Activated CD8-positive, alpha-beta memory T cell treated with anti-CD3 and anti-CD28 coated beads, Interleukin-2, amount 10 ng/mL, durations not matched to agents 7 days and 5 days (primary cell): ENCODE data around the gene CUL9. TPM values are rescaled to one million over a fixed set of nuclear protein-coding genes. Genes with fewer than 3 reads are reported as not detected.

ENCODE experiments used
- ATAC-seq: fragments of 150-1000 bp; cut with Tn5 transposase; one replicate; pipeline ENCODE4 v1.10.0; 2021; ENCODE audit warnings: moderate library complexity
- CTCF ChIA-PET: fragments of 350-600 bp; sonication (Branson Sonifier 250); formaldehyde crosslinking; loops from one replicate; lab custom pipeline; 2021; ENCODE audit warnings: antibody characterized with exemption; lab: Charles Lee
- DNase-seq: peaks from one replicate; pipeline ENCODE4 v3.0.0-alpha.2; 2020
- H3K27ac Mint-ChIP-seq: one replicate; pipeline ENCODE4 v1.8.0; 2021; ENCODE audit warnings: mild to moderate bottlenecking, mixed read lengths
- H3K27me3 Mint-ChIP-seq: one replicate; pipeline ENCODE4 v1.8.0; 2021; ENCODE audit warnings: mixed read lengths
- H3K36me3 Mint-ChIP-seq: one replicate; pipeline ENCODE4 v1.8.0; 2021; ENCODE audit warnings: mild to moderate bottlenecking, mixed read lengths
- H3K4me1 Mint-ChIP-seq: one replicate; pipeline ENCODE4 v1.8.0; 2021; ENCODE audit warnings: mixed read lengths
- H3K4me3 Mint-ChIP-seq: one replicate; pipeline ENCODE4 v1.8.0; 2021; ENCODE audit warnings: mild to moderate bottlenecking, moderate library complexity, mixed read lengths
- H3K9me3 Mint-ChIP-seq: one replicate; pipeline ENCODE4 v1.8.0; 2022; ENCODE audit warnings: low read depth, mixed read lengths
- total RNA-seq, 2 experiments: library from RNA; stranded (reverse); gene quantifications; one replicate each; pipeline ENCODE4 v1.2.3, GENCODE V29; 2021

CUL9 gene
- total RNA-seq, 2 experiments from 2014 or later, result 49.9 to 71.3 TPM

GRCh38 chr6:43248101-43248500 is 66.1 kb downstream of the CUL9 start:
- Mint-ChIP-seq H3K27ac (no peak overlapping the region), H3K4me1 (peaks cover 25% of the 10 kb centered on the region)
- ATAC-seq, result no peak

DNA sequence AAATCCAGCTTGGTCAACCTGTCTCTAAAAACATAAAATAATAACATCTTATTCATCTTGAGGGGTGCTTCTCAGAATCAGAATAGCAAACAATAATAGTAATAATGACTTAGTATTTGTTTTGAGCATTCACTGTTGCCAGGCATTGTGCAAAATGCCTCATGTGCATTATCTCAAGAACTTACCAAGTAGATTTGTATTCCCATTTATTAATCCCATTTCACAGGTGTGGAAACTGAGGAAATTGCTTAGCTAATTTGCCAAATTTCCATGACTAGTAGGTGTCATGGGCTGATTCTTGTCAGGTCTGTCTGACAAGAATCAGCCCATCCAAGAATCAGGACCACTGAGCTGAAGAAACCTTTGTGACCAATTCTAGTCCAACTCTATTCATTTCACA is 66.8 kb downstream of the CUL9 start:
- Mint-ChIP-seq H3K4me3 (no peak overlapping the region), H3K27ac (no peak overlapping the region), H3K9me3 (no peaks in the 10 kb centered on the region), H3K4me1 (peaks cover 25% of the 10 kb centered on the region), H3K36me3 (no peaks in the 10 kb centered on the region), H3K27me3 (peaks cover 19% of the 10 kb centered on the region)
- CTCF ChIA-PET, result interaction anchor here (1.3 to 4.6 kb wide), 2 partner anchors 9 to 20 kb away, joined by 5 to 27 read pairs; partner anchors contain the start of gene DNPH1
- DNase-seq (no peak), ATAC-seq (no peak)

More at GRCh38 chr6:43248101-43248500, 66.1 kb downstream of the CUL9 start:
- no peaks in the 10 kb centered on the region for H3K9me3 Mint-ChIP-seq
- CTCF ChIA-PET, result interaction anchor here (1.3 to 4.6 kb wide), 2 partner anchors 10 to 19 kb away, joined by 5 to 27 read pairs; partner anchors contain the start of gene DNPH1
- H3K4me3 Mint-ChIP-seq, result peak overlapping the region; percentile 74
- H3K27me3 Mint-ChIP-seq, result peaks cover 19% of the 10 kb centered on the region
- H3K36me3 Mint-ChIP-seq, result no peaks in the 10 kb centered on the region
- no peak for DNase-seq

GRCh38 chr6:43250992-43251373 is 69.0 kb downstream of the CUL9 start:
- no peak for ATAC-seq
- Mint-ChIP-seq H3K27ac (no peak overlapping the region), H3K36me3 (no peaks in the 10 kb centered on the region), H3K4me1 (peaks cover 27% of the 10 kb centered on the region), H3K9me3 (no peaks in the 10 kb centered on the region), H3K4me3 (no peak overlapping the region), H3K27me3 (peaks cover 19% of the 10 kb centered on the region)
- CTCF ChIA-PET, result interaction anchor here (0.6 kb wide), 1 partner anchor 12 kb away, joined by 3 read pairs; no protein-coding TSS in a partner anchor
- DNase-seq, result no peak

DNA sequence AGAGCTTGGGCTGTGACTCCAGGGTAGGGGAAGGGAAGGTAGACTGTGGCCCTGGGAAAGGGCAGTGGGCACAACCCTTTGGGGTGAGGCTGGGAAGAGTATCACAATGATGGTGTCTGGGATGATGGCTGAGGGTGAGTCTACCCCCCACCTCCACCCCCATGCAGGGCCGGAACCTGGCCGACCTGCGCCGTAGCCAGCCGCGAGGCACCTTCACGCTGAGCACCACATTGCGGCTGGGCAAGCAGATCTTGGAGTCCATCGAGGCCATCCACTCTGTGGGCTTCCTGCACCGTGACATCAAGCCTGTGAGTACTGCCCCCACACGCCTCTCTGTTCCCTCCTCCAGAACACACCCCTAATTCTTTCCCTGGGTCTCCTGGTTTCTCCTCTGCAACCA is 71.4 kb downstream of the CUL9 start:
- CTCF ChIA-PET, result interaction anchor here (0.8 to 1.3 kb wide), 3 partner anchors 9 to 242 kb away, joined by 3 read pairs; partner anchors contain the start of gene DNPH1
- Mint-ChIP-seq H3K9me3 (no peaks in the 10 kb centered on the region), H3K4me3 (no peak overlapping the region), H3K27me3 (peaks cover 18% of the 10 kb centered on the region), H3K27ac (no peak overlapping the region), H3K4me1 (peaks cover 19% of the 10 kb centered on the region), H3K36me3 (no peaks in the 10 kb centered on the region)
- DNase-seq (no peak), ATAC-seq (no peak)

DNA sequence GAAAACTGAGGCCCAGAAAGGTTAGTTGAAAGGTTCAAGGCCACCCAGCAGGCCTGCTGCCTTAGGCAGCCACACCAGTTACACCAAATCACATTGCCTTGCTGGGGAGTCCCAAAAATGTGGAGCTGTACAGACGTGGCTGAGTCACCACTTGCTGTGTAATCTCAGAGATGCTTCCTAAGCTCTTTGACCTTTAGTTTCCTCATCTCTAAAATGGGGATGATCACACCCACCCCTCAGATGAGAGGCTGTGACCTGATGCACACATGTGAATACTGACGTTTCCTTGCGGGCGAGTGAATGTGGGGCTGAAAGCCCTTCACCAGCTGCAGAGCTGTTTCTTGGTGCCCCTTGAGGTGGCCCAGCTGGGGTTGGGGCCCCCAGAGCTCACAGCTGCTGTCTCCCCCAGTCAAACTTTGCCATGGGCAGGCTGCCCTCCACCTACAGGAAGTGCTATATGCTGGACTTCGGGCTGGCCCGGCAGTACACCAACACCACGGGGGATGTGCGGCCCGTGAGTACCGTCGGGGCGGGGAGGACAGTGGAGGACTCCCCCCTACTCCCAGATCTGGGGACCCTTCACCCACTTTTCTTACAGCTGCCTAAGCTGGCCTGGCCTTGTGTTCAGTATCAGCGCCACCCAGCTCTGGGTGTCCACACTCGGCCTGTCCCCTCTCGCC is 72.3 kb downstream of the CUL9 start:
- H3K36me3 Mint-ChIP-seq, result no peaks in the 10 kb centered on the region
- DNase-seq, result no peak
- H3K27ac Mint-ChIP-seq, result no peak overlapping the region

GRCh38 chr6:43254846-43255245 is 72.8 kb downstream of the CUL9 start:
- peaks cover 19% of the 10 kb centered on the region for H3K4me1 Mint-ChIP-seq
- CTCF ChIA-PET, result interaction anchor here (0.9 to 1.3 kb wide), 3 partner anchors 8 to 172 kb away, joined by 3 to 5 read pairs (median 3); partner anchors contain the start of genes ABCC10 and DNPH1
- H3K27me3 Mint-ChIP-seq, result peaks cover 18% of the 10 kb centered on the region
- no peaks in the 10 kb centered on the region for H3K9me3 Mint-ChIP-seq
- no peaks in the 10 kb centered on the region for H3K36me3 Mint-ChIP-seq
- no peak overlapping the region for H3K27ac Mint-ChIP-seq
- DNase-seq (no peak), ATAC-seq (no peak)
- H3K4me3 Mint-ChIP-seq, result no peak overlapping the region

More for the DNA sequence above, 72.3 kb downstream of the CUL9 start:
- CTCF ChIA-PET, result interaction anchor here (0.9 to 1.3 kb wide), 2 partner anchors 9 to 173 kb away, joined by 3 to 5 read pairs; partner anchors contain the start of gene ABCC10
- no peak for ATAC-seq
- Mint-ChIP-seq H3K4me3 (no peak overlapping the region), H3K27me3 (peaks cover 18% of the 10 kb centered on the region), H3K4me1 (peaks cover 19% of the 10 kb centered on the region), H3K9me3 (no peaks in the 10 kb centered on the region)

DNA sequence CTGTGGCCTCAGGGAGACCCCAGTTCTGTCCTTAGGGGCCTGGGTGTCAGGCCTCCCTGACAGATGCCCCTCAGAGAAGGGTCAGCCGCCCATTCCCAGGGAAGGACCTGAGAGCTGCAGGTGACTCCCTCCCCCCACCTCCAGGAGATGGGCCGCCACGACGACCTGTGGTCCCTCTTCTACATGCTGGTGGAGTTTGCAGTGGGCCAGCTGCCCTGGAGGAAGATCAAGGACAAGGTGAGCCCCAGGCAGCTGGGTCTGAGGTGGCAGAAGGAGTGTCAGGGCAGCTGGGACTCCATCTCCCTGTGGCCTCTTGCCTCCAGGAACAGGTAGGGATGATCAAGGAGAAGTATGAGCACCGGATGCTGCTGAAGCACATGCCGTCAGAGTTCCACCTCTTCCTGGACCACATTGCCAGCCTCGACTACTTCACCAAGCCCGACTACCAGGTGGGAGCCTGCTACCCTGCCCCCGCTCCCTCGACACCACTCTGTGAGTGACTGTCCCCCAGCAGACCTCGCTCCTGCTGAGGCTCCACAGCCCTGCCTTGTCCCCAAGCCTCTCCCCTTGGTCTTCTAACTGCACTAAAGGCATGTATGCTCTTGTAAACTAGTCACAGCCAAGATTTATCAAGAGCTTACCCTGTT is 73.5 kb downstream of the CUL9 start:
- H3K9me3 Mint-ChIP-seq, result no peaks in the 10 kb centered on the region
- peaks cover 16% of the 10 kb centered on the region for H3K27me3 Mint-ChIP-seq
- ATAC-seq (no peak), DNase-seq (no peak)
- H3K27ac Mint-ChIP-seq, result no peak overlapping the region
- no peaks in the 10 kb centered on the region for H3K36me3 Mint-ChIP-seq
- CTCF ChIA-PET, result interaction anchor here (1.2 kb wide), 1 partner anchor 26 kb away, joined by 3 read pairs; the partner anchor contains the start of gene DNPH1
- H3K4me3 Mint-ChIP-seq, result no peak overlapping the region
- H3K4me1 Mint-ChIP-seq, result peaks cover 18% of the 10 kb centered on the region

DNA sequence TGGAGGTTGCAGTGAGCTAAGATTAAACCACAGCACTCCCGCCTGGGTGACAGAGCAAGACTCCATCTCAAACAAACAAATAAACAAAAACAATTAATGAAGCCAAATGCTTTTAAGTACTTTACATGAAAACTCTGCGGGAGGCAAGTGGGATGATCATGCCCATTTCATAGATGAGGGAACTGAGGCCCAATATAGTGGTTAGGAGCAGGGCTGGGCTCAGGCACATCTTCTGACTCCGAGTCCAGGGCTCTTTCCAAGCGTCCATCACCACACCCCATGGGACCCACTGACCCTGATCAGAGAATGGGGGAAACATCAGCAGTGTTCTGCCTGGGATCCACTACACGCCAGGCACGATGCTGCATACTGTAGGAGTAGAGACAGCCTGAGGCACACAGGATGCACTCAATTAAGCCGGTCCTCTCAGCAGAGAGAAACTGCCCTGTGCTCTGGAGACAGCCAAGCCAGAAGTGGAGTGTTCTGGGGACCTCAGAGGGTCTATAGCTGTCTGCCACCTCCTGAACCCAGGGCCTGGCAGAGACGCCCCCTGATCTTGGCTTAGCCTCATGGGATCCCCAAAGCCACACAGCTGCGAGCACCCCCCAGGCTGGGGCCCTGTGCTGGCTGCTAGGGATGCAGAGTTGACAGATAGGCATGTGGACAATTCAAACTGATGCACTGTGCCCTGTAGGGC is 74.8 kb downstream of the CUL9 start:
- Mint-ChIP-seq H3K36me3 (no peaks in the 10 kb centered on the region), H3K4me3 (no peak overlapping the region), H3K27me3 (peaks cover 3% of the 10 kb centered on the region), H3K9me3 (no peaks in the 10 kb centered on the region), H3K4me1 (peaks cover 7% of the 10 kb centered on the region), H3K27ac (no peak overlapping the region)
- DNase-seq (no peak), ATAC-seq (no peak)
- CTCF ChIA-PET, result interaction anchor here (1.3 kb wide), 1 partner anchor 27 kb away, joined by 6 read pairs; the partner anchor contains the start of gene DNPH1

- ATAC-seq, result no peak
- Mint-ChIP-seq H3K36me3 (no peaks in the 10 kb centered on the region), H3K27me3 (no peaks in the 10 kb centered on the region), H3K4me3 (no peak overlapping the region), H3K27ac (no peak overlapping the region), H3K4me1 (peaks cover 7% of the 10 kb centered on the region), H3K9me3 (no peaks in the 10 kb centered on the region)
- CTCF ChIA-PET, result interaction anchor here (1.3 to 1.4 kb wide), 2 partner anchors 10 to 28 kb away, joined by 5 to 6 read pairs; partner anchors contain the start of gene DNPH1
- no peak for DNase-seq
Measured at GRCh38 chr6:43257367-43258145, 75.6 kb downstream of the CUL9 start.

DNA sequence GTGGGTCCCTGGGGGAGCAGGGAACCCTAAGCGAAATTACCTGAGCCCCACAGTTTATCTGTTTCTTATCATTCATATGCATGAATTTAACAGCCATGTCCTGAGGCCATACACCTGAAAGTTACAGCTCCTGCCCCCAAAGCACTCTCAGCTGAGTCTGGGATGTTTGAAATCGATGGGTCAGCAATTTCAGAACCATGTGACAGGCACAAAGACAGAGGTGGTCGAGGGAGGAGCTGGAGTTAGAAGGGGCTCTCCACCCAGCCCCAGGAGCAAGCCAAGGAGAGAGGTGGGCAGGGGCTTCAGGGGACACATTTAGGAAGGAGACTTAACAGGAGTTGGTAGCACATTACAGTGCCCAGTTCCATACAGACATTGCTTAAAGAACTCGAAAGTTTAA is 76.2 kb downstream of the CUL9 start:
- H3K4me1 Mint-ChIP-seq, result peaks cover 7% of the 10 kb centered on the region
- H3K9me3 Mint-ChIP-seq, result no peaks in the 10 kb centered on the region
- DNase-seq, result no peak
- H3K4me3 Mint-ChIP-seq, result no peak overlapping the region
- H3K27ac Mint-ChIP-seq, result no peak overlapping the region
- no peaks in the 10 kb centered on the region for H3K36me3 Mint-ChIP-seq
- CTCF ChIA-PET, result interaction anchor here (1.4 kb wide), 1 partner anchor 10 kb away, joined by 5 read pairs; no protein-coding TSS in a partner anchor
- no peak for ATAC-seq
- H3K27me3 Mint-ChIP-seq, result no peaks in the 10 kb centered on the region

DNA sequence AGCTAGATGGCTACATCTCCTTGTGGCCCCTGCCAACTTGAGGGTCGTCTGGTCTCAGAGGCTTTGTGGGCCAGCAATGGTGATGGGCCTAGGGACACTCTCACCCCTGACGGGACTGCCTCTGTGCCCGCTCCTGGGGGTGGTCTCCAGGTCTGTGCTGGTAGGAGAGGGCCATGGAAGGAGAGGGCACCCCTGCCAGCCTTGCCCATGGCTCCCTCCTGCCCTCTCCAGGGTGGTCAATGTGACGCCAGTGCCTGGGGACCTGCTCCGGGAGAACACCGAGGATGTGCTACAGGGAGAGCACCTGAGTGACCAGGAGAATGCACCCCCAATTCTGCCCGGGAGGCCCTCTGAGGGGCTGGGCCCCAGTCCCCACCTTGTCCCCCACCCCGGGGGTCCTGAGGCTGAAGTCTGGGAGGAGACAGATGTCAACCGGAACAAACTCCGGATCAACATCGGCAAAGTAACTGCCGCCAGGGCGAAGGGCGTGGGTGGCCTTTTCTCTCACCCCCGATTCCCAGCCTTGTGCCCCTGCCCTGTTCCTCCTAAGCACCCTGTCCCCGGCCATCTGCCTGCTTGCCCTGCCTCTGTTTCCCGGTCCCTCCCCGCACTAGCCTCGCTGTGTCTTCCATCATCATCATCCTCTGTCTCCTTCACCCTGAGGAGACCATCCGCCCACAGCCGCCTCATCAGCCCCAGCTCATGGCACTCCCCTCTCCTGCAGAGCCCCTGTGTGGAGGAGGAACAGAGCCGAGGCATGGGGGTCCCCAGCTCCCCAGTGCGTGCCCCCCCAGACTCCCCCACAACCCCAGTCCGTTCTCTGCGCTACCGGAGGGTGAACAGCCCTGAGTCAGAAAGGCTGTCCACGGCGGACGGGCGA is 77.1 kb downstream of the CUL9 start:
- ATAC-seq (no peak), DNase-seq (no peak)
- no peaks in the 10 kb centered on the region for H3K9me3 Mint-ChIP-seq
- CTCF ChIA-PET, result interaction anchor here (1.4 kb wide), 1 partner anchor 11 kb away, joined by 5 read pairs; no protein-coding TSS in a partner anchor
- H3K27me3 Mint-ChIP-seq, result no peaks in the 10 kb centered on the region
- no peaks in the 10 kb centered on the region for H3K36me3 Mint-ChIP-seq
- peaks cover 7% of the 10 kb centered on the region for H3K4me1 Mint-ChIP-seq
- H3K27ac Mint-ChIP-seq, result no peak overlapping the region
- H3K4me3 Mint-ChIP-seq, result no peak overlapping the region
